ENCODE measurements around the gene C5AR1.

GRCh38 chr19:47269596-47269995 lies 40.1 kb upstream of the C5AR1 start:
- no peak for TF ChIP-seq CTCF (IDR thresholded peaks at IDR 0.05)
- no peak for TF ChIP-seq POLR2AphosphoS5 (IDR thresholded peaks at IDR 0.05)
- TF ChIP-seq EP300 (IDR thresholded peaks at IDR 0.05), result no peak
- no peak for TF ChIP-seq POLR2A (IDR thresholded peaks at IDR 0.05)

Data from suprapubic skin (tissue), 4 donors.